Activated effector memory CD4-positive, alpha-beta T cell treated with Interleukin-2 at 50 U/mL for 16 hours (primary cell): Measurements from ENCODE around the gene ATL2.
"Not testable (repeated sequence)": the region's sequence is repeated elsewhere in the genome, so short reads cannot be mapped to it uniquely, and the experiment has no call there.

Source experiments
- DNase-seq: peaks from one replicate; pipeline ENCODE4 v3.0.0-alpha.2; 2020

ATL2 gene

DNA sequence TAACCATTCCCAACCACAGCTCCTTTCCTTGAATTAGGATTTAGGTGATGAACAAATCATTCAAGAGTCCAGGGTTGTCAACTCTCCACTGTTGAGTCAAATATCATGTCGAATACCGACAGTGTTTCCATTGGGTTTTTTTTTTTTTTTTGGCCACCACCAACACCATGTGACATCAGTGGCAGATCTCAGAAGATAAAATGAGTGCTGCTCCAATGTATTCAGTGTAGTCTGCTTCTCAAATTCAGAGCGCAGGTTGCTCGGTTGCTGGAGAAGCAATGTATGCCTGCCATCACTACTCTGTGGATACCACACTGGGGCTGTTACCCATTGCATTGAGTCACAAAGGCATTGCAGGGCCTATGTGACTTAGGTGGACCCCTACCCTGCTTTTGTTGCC lies 10.8 kb upstream of the ATL2 start:
- DNase-seq: no peak

DNA sequence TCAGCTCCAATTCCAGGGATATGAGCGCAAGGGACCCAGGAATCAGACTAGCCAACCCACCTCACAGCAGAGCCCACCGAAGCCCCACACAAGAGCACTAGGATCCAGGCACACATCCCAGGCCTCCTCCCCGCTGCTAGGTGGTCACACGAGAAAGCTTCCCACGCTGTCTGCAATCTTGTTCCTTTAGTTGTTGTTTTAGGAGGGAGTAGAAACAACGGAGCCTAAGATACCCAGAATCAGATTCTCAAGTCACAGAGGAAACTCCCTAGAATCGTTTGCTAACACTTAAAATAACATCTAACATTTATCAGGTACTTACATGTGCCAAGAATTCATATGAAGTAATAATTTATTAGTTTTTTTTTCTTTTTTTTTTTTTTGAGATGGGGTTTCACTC lies 9.7 kb upstream of the ATL2 start:
- no peak for DNase-seq

DNA sequence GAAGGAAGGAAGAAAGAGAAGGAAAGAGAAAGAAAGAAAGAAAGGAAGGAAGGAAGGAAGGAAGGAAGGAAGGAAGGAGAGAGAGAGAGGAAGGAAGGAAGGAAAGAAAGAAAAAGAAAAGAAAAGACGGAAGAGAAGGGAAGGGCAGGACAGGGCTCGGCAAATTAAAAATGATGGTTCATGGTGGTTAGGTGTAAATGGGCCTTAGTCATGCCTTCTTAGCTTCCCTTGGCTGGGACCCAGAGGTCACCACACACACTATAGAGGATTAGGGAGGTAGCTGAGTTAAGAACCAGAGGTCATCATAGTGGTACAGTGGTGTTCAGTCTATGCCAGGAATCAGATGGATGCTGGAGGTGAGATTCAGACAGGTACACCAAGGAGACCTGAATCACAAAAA lies 9.3 kb upstream of the ATL2 start:
- no peak for DNase-seq

DNA sequence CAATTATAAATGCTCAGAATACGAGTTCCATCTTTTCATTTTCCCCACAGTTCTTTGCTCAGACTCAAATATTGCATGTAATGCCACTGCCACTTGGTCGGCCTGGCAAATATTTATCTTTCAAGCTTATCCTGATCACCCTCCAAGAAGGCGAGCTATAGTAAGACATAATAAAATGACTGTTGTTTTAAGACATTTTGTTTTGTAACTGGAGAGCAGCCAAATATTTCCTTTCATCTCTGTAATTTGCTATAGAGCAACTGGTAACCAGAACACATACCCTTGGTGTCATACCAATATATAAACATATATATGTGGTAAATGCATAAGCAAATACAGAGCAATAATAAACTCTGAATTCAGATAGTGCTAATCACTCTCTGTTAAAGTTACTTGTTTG lies 7.3 kb upstream of the ATL2 start:
- no peak for DNase-seq

DNA sequence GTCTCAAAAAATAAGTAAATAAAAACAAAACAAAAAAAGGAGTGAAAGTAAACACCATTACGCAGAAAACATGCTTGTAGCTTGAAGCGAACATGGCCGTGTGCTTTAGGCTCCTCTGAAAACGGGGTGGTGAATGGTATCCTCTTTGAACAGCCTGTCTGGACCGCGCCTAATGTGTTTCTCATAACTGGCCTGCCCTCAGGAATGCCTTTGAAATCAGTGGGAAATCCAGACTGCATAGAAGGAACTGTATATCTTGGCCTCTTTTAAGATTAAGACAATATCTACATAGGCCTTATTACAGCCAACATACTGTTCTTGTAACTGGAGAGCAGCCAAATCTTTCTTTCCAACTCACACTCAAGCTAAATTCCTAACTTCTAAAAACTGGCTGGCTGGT lies 6.7 kb upstream of the ATL2 start:
- DNase-seq: not testable (repeated sequence)

DNA sequence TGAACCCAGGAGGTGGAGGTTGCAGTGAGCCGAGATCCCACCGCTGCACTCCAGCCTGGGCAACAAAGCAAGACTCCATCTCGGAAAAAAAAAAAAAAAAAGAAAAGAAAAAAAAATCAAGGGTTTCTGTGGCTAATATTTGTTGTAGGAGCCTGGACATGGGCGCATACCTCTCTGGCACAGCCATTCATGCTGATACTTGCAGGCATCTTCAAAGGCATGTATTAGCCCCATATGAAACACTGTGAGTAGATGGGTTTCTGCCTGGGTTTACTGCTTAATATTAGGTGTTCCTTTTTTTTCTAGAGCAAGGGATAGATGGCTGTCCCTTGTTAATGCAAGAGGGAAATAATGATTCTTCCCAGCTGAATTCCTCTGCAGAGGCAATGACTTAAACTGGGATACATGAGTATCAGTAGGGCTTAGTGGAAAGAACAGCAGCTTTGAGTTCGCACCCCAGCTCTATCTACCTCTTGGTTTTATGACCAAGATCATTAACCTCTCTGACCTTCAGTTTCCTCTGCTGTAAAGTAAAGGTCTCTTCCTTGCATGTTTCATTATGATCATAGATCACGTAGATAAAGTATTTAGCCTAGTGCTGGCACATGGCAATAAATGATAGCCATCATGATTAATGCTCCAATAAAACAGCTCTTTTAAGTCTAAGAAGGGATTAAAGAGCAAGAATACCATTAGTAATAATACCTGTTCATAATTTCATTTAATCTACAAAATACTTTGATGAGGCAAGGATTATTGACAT lies 4.5 kb upstream of the ATL2 start:
- no peak for DNase-seq

DNA sequence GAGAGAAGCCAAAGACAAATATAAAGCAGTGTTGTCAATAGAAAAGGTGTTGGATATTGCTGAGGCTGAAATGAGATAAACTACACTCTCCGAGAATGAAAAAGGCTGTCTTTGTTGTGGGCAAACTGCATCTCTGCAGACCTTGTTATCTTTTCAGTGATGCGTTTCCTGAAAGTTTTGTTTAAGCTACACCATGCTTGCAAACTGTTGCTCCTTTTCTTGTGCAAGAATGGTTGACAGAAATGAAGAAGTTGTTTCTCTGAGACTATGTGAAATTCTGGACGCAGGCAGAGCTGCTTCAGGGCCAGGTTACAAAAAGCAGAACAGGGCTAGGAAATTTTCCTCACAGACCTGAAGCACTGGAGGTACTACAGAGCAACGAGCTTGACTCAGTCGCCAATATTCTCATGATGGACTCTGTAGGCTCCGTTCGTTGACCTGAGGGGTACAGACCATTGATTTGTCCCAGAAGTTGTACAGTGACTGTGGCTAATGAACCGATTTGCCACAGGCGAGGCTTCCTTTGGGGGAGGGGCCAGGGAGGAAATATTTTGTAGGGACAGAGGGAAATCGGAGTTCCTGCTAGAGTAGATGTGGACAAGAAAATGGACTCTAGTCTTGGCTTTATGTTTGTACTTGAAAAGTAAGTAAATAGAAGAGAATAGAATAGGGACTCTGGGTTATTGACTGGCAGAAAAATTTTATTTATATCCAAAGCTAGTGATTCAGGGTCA lies 3.5 kb upstream of the ATL2 start:
- no peak for DNase-seq

DNA sequence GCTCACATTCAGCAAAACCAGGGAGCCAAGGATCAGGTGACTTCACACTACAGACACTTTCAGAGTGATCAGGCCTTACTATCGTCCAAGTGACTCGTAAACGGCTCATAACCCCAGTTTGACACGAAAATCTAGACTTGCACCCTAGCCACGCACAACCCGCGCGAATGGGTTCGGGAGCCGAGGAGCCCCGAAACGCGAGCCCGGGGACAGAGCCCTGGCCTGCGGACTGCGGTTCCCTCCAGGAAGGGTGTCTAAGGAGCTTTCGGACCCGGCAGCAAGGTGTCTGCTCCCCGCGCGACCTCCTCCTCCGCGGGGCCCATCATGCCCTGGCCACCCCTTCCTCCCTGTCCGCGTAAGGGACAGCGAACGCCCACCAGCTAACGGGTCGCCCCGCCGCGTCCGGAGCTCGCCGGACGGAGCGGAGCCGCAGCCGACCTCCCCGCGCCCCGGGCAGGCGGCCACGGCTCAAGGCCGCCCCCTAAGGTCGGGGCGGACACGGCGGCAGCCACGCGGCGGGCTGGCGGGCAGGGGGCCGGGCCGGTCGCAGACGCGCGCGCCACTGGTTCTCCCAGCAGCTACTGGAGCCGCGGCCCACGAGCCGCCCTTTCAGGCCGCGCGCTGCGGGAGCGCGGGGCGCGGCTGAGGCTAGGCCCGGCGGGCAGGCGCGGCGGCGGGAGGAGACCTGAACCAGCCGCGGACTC lies 575 bp downstream of the ATL2 start:
- peak; percentile 40 for DNase-seq

DNA sequence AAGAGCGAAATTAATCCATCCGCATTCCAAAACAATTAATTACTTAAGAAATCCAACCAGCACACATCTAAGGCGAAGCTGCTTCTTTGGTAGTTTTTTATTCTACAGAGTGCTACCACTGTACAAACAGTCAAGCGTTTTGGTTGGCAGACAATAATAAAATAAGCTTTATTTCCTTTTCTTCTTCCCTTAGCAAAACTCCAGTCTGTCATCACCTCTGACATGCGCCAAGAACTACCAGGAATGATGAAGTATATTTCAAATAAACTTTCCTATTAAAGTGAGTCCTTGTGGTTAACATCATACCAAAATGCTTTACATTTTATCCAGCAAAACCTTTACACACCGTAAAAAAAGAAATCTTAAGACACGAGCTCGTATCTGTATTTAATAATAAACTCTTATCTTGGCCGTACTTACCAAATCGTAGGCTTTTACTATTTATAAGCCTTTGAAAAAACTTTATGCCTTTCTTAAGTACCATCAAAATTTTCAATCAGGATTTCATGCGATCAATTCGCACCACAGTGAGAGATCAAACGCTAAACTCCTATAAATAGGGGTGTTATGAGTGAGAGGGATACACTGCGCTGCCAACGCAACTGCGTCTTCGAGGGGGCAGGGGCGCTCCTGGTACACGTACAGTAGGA lies 1.3 kb downstream of the ATL2 start:
- DNase-seq: no peak

DNA sequence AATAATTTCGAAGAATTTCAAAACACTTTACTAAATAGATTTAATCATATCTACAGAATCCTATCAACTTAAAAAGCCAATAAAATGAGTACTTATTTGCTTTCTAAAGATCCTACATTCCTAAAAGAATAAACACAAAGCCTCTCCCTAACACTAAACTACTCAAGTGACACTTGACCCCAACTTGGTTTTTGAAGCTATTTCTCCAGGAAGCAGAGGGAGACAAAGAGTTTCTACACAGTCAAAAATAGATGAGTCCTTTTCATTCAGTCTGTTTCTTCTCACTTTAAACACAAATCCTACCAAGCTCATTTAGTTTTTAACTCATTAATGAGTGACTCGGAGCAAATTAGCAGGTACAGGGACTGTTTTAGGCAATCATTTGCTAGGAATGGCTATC lies 2.1 kb downstream of the ATL2 start:
- DNase-seq: no peak

DNA sequence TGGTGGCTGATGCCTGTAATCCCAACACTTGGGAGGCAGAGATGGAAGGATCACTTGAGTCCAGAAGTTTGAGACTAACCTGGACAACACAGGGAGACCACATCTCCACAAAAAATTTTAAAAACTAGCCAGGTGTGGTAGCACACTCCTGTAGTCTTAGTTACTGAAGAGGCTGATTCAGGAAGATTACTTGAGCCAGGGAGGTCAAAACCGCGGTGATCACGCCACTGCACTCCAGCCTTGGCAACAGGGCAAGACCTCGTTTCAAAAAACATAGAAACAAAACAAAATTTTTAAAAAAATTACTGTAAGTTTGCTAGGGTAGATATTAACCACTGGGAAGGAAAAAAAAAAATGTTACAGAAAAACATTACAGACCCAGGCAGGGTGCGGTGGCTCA lies 5.8 kb downstream of the ATL2 start:
- DNase-seq: no peak

DNA sequence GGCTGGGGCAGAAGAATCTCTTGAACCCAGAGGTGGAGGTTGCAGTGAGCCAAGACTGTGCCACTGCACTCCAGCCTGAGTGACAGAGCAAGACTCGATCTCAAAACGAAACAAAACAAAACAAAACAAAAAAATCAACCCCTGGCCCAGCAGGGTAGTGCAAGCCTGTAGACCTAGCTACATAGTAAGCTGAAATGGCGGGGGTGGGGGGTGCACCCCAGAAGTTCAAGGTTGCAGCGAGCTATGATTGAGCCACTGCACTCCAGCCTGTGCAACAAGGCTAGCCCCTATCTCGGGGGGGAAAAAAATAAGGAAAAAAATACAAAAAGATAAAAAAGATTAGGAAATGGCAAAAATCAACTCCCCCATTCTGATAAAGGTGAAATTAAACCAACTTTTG lies 6.4 kb downstream of the ATL2 start:
- DNase-seq: no peak

DNA sequence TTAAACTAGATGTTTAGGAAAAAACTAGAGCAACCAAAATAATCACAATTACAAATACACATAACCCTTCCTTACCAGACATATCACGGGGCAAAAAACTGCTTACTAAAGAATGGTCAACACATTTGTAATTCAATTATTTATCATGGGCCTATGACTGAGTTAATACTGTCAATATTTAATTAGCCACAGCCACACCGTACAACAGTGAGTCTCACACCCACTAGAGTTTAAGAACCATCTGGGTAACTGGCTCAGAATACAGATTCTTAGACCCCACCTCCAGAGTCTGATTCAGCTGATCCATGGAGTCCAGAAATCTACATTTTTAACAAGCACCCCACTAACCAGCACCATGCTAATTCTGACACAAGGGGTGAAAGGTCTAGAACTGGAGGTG lies 14.8 kb downstream of the ATL2 start:
- no peak for DNase-seq

DNA sequence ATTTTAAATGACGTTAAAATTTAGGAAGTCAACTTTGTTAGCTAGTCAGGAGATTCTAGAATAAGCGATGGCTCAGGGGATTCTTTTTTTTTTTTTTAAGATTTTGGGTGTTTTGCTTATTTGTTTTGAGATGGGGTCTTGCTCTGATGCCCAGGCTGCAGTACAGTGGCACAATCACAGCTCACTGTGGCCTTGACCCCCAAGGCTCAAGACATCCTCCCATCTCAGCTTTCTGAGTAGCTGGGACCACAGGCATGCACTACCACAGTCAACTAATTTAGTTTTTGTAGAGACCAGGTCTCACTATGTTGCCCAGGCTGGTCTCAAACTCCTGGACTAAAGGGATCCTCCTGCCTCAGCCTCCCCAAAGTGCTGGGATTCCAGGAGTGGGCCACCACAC lies 16.9 kb downstream of the ATL2 start:
- DNase-seq: no peak

DNA sequence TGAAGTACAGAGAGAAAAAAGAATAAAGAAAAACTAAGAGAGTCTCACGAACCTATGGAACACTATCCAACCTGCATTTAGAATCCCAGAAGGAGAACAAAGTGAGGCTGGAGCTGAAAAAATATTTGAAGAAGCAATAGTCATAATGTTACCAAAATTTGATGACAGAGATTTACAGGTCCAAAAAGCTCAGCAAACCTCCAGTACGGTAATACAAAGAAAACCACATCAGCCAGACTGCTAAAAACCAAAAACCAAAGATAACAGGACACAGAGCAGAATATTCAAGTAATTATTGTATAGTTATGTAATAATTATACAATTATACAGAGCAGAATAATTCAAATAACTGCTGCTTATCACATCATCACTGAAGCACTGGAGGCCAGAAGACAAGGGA lies 23.7 kb downstream of the ATL2 start:
- no peak for DNase-seq

DNA sequence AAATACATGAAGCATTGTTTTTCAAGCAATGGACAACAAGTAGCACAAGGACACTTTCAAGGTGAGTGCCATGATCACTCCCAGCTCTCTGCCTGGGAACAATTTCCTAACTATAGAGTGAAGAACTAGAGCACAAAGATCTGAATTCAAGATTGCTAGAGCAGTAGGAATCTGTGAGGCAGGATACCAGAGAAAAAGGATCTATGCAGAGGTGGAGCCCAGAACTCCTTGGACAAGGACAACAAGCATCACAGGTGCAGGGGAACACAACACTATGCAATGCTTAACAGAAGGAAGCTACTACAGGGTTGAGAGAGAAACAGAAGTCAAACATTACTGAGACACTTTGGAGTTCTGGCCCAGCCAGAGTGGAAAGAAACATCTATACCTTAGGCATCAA lies 24.7 kb downstream of the ATL2 start:
- DNase-seq: no peak

DNA sequence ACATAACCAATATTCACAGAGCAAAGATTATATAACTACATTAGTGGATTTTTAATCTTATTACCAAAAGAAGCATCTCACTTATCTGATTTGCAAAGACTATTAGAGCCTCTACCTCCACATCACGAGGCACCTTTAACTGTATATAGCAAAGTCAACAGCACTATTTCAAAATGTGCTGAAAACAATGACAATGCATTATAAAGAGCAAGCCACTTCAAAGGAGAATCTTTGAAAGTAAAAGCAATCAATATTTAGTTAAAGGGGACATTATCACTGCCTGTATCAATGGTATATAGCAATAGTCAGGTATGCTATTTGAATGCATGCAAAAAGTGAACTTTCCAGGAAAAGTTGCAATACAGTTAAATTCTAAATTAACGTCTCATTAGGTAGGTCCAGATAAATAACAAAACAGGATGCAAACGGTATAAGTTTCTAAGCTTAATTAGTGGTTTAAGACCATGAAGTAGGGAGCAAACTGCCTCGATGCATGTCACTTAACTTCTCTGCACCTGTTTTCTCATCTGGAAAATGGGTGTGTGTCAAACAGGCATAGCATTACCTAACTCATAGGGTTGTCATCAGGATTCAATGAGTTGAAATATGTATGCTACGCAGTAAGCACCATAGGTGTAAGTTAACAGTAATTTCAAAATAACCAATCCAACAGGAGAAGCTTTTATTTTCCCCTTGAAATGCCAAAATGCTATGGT lies 31.6 kb downstream of the ATL2 start:
- DNase-seq: no peak

DNA sequence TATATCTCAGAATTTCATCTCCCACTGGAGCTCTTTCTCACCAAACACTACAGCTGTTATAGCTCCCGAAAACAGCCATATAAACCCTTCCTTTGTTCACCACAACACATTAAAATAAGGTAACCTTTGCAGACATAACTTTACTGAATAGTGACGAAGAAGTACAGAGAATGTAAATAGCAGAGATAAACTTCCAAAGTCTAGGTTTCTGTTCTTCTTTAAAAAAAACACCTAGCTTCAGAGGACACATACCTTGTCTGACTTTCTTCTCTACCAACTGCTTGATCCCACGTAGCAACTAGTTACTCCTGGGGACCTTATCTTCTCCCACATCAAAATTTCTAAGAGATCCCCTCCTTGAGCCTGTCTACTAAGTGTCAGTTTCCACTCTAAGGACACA lies 32.3 kb downstream of the ATL2 start:
- no peak for DNase-seq

DNA sequence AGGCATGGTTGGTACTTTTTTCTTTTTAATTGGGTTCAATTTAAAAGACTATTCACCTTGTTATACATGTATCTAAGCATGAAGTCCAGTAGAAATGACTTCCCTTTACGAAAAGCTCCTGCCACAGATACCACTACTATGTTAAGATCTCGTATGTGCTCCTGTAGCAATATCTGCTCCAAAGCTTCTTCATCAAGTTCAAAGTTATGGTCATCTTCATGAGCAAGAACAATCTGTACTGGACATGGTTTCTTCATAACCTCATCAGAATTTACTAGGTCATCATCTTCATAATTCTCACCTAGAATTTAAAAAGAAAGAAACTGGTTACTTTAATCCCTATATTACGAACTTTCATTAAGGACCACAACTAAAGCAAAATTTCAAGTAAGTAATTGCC lies 33.9 kb downstream of the ATL2 start:
- DNase-seq: no peak

DNA sequence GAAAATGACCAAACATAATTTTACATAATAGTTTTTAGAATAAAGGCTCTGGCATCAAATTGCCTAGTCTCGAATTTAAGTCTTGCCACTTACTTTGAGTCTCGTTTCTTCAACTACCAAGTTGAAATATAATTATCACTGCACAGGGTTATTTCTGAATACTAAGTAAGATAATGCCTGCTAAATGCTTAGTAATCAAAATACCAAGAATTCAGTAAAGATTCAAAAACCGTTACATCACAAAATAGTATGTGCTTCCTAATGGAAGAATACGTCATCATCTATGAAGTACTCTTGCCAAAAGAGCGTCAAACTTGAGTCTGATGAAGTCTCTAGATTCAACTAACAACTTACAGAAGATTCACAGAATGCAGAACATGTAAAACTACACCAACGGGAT lies 40.5 kb downstream of the ATL2 start:
- no peak for DNase-seq

DNA sequence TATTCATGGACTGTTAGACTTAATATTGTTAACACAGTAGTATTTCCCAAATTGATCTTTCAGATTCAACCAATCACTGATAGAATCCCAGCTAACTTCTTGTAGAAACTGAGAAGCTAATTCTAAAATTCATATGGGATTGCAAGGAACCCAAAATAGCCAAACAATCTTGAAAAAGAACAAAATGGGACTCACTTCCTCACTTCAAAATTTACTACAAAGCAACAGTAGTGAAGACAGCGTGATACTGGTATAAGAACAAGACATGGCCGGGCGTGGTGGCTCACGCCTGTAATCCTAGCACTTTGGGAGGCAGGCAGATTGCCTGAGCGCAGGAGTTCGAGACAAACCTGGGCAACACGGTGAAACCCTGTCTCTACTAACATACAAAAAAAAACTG lies 46.3 kb downstream of the ATL2 start:
- DNase-seq: no peak

DNA sequence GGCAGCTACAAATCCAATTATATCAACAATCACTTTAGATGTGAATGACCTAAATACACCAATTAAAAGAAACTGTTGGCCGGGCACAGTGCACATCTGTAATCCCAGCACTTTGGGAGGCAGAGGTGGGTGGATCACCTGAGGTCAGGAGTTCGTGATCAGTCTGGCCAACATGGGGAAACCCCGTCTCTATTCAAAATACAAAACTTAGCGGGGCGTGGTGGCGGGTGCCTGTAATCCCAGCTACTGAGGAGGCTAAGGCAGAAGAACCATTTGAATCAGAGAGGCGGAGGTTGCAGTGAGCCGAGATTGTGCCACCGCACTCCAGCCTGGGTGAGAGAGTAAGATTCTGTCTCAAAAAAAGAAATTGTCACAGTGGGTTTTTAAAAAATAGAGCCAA lies 49.5 kb downstream of the ATL2 start:
- no peak for DNase-seq

DNA sequence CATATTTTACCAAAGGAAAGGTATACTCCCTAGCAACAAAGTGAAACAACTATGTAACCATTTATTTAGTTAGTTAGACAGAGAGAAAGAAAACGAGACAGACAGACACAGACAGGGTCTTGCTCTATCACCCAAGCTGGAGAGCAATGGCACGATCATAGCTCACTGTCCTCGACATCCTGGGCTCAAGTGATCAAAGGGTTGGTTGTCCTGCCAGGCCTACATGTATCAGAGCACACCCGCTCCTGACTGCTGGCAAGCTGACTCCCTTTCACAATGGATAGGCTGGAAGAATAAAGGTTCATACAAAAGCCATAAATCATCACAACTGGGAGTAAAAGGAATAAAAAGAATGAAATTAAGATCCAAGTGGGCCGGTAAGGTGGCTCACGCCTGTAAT lies 53.5 kb downstream of the ATL2 start:
- DNase-seq: no peak
